K562 (cell line): ENCODE results near the gene THSD8. TPM values are rescaled to one million over a fixed set of nuclear protein-coding genes. Genes with fewer than 3 reads are reported as not detected.

ENCODE experiments used
- CREB1 ChIP-seq, 2 experiments: sonication (generic) in 1 of 2; formaldehyde crosslinking in 1 of 2; IDR thresholded peaks; 2 replicates each; pipeline versions ENCODE4 v1.6.1 to v1.8.0; 2012 to 2022; ENCODE audit warnings: inconsistent platforms in 1 of 2, mild to moderate bottlenecking in 1 of 2, missing genetic modification reagents in 1 of 2, moderate library complexity in 1 of 2
- DDX20 ChIP-seq: fragments of 450-650 bp; IDR thresholded peaks from 2 replicates; pipeline ENCODE4 v1.6.1; 2016; ENCODE audit warnings: missing genetic modification characterization, low read depth, mild to moderate bottlenecking, missing compliant biosample characterization, moderate library complexity
- FIP1L1 ChIP-seq: fragments of 200-400 bp; formaldehyde crosslinking; IDR thresholded peaks from 2 replicates; pipeline ENCODE4 v1.6.1; 2018; ENCODE audit warnings: mild to moderate bottlenecking, low read depth, low read length; ENCODE audit not compliant: poor library complexity, severe bottlenecking
- FOXJ3 ChIP-seq: sonication (generic); formaldehyde crosslinking; IDR thresholded peaks from 2 replicates; pipeline ENCODE4 v1.4.0; 2020; ENCODE audit warnings: mild to moderate bottlenecking, missing genetic modification reagents
- GTF2A2 ChIP-seq: IDR thresholded peaks from 2 replicates; pipeline ENCODE4 v1.6.1; 2016; ENCODE audit warnings: mild to moderate bottlenecking, missing genetic modification characterization, missing compliant biosample characterization
- IRF1 ChIP-seq: sonication (generic); formaldehyde crosslinking; IDR thresholded peaks from 2 replicates; pipeline ENCODE4 v1.8.0; 2022; ENCODE audit warnings: missing genetic modification reagents, mild to moderate bottlenecking, borderline replicate concordance
- MTA2 ChIP-seq: fragments of 450-650 bp; IDR thresholded peaks from 2 replicates; pipeline ENCODE4 v1.6.1; 2016; ENCODE audit warnings: low read depth
- MXD1 ChIP-seq: fragments of 250-450 bp; sonication (Bioruptor Pico); IDR thresholded peaks from 2 replicates; pipeline ENCODE4 v1.8.0; 2021; ENCODE audit warnings: borderline replicate concordance, mild to moderate bottlenecking, moderate library complexity; ENCODE audit not compliant: poor library complexity, severe bottlenecking
- NFE2 ChIP-seq: IDR thresholded peaks from 2 replicates; pipeline ENCODE4 v1.6.1; 2014; ENCODE audit warnings: antibody characterized with exemption, low read depth
- POLR2AphosphoS5 ChIP-seq: IDR thresholded peaks from 2 replicates; pipeline ENCODE4 v1.6.1; 2011; ENCODE audit warnings: mild to moderate bottlenecking, low read depth, low read length, moderate library complexity; ENCODE audit not compliant: control insufficient read depth, insufficient read depth
- POLR3G ChIP-seq: IDR thresholded peaks from 2 replicates; pipeline ENCODE4 v1.6.1; 2011; ENCODE audit not compliant: insufficient read length, insufficient replicate concordance; ENCODE audit errors: extremely low read depth
- RUNX1 ChIP-seq: sonication (generic); IDR thresholded peaks from 2 replicates; pipeline ENCODE4 v1.6.1; 2016; ENCODE audit warnings: antibody characterized with exemption, low read depth
- SIN3A ChIP-seq, 2 experiments: fragments of 150-350 bp in 1 of 2; IDR thresholded peaks; 2 replicates each; pipeline ENCODE4 v1.6.1; 2011 to 2016; ENCODE audit warnings: borderline replicate concordance in 2 of 2, low read depth in 2 of 2, low read length in 2 of 2, mild to moderate bottlenecking in 2 of 2, moderate library complexity in 2 of 2; ENCODE audit not compliant: control insufficient read depth in 1 of 2
- SIN3B ChIP-seq: fragments of 450-650 bp; IDR thresholded peaks from 2 replicates; pipeline ENCODE4 v1.6.1; 2017; ENCODE audit warnings: low read depth, mild to moderate bottlenecking, moderate library complexity
- TAF15 ChIP-seq: fragments of 200-400 bp; formaldehyde crosslinking; IDR thresholded peaks from 2 replicates; pipeline ENCODE4 v1.6.1; 2017; ENCODE audit warnings: mild to moderate bottlenecking, low read depth, low read length, moderate library complexity
- TBL1XR1 ChIP-seq, 2 experiments: IDR thresholded peaks; 2 replicates each; pipeline ENCODE4 v1.6.1; 2012; ENCODE audit warnings: improper control_type of control experiment in 2 of 2, low read length in 2 of 2, mild to moderate bottlenecking in 1 of 2
- TFAP4 ChIP-seq: sonication (generic); formaldehyde crosslinking; IDR thresholded peaks from 2 replicates; pipeline ENCODE4 v1.8.0; 2022; ENCODE audit warnings: missing genetic modification reagents, mild to moderate bottlenecking, moderate library complexity, borderline replicate concordance
- U2AF2 ChIP-seq: fragments of 200-400 bp; formaldehyde crosslinking; optimal IDR thresholded peaks from 2 replicates; pipeline ENCODE3; 2017; ENCODE audit warnings: low read depth, mild to moderate bottlenecking, low read length
- ZNF143 ChIP-seq: sonication (generic); formaldehyde crosslinking; IDR thresholded peaks from 2 replicates; pipeline ENCODE4 v1.9.0; 2022; ENCODE audit warnings: mild to moderate bottlenecking, missing genetic modification reagents
- ZNF583 ChIP-seq: fragments of 250-450 bp; sonication (Bioruptor Pico); IDR thresholded peaks from 2 replicates; pipeline ENCODE4 v1.4.0; 2020
- polyA plus RNA-seq, 8 experiments: library from polyadenylated mRNA; depleted of rRNA in 4 of 8; stranded (reverse) in 5 of 8; unstranded in 3 of 8; fragments of >200 nt; fragmentation: Nextera tagmentation in 2 of 8; fragmentation: Illumina TruSeq in 1 of 8; extraction: Ambion mirVana in 2 of 8; extraction: Trizol in 1 of 8; gene quantifications; 2 replicates each; pipeline versions ENCODE4 v1.2.1 to v1.2.3, GENCODE V29; 2011 to 2014; ENCODE audit warnings: inconsistent platforms in 1 of 8, missing spikeins in 1 of 8
- total RNA-seq, 7 experiments: library from RNA; depleted of rRNA in 6 of 7; stranded (reverse); fragments of >200 nt in 6 of 7; fragmentation: Illumina TruSeq in 2 of 7; extraction: Trizol in 2 of 7; gene quantifications; 2 replicates each; pipeline versions ENCODE4 v1.2.1 to v1.2.3, GENCODE V29; 2011 to 2021; ENCODE audit warnings: low replicate concordance in 1 of 7
- TF ChIP-seq, protein P1 (sequence below): fragments of 450-650 bp; IDR thresholded peaks from 2 replicates; pipeline ENCODE4 v1.6.1; 2016; ENCODE audit warnings: mild to moderate bottlenecking

The THSD8 gene
- total and polyA plus RNA-seq, 9 of the 15 experiments (the other 6 are each of a cell fraction or from before 2014, with no cell fraction given) = 8.4 to 42.4 (median 19.9) TPM; not detected in 2

GRCh38 chr19:12793290-12794195, 8.3 kb upstream of the THSD8 start (continued):
- TF ChIP-seq CREB1 (IDR thresholded peaks at IDR 0.05) (peak; percentile 86), CREB1 (CRISPR knock-in tag; IDR thresholded peaks at IDR 0.05) (peak; percentile 88), TFAP4 (CRISPR knock-in tag) (peak; percentile 48; the same call in 1 of the 2 replicates), NFE2 (peak; percentile 24; the same call in 1 of the 2 replicates), FIP1L1 (peak; percentile 100), MTA2 (no peak), SIN3B (no peak), MXD1 (CRISPR knock-in tag) (no peak), IRF1 (no peak), TAF15 (no peak; the same call in 1 of the 2 replicates), POLR3G (no peak), DDX20 (tag) (no peak), GTF2A2 (tag) (no peak), ZNF143 (CRISPR knock-in tag) (no peak), U2AF2 (no peak), TBL1XR1 (IDR thresholded peaks at IDR 0.05; ENCODE audit: low read length in 2 of 2) (peak in 1 of 2 experiments; percentile 17; a peak in 2 of 4 replicates), RUNX1 (no peak), ZNF583 (no peak), SIN3A (IDR thresholded peaks at IDR 0.05; ENCODE audit: borderline replicate concordance in 2 of 2, control insufficient read depth in 1 of 2, low read depth in 2 of 2, low read length in 2 of 2) (peak; percentile 80 to 93; a peak in 2 of 4 replicates), POLR2AphosphoS5 (peak; percentile 78), FOXJ3 (CRISPR knock-in tag) (no peak)
- TF ChIP-seq, protein P1, sequence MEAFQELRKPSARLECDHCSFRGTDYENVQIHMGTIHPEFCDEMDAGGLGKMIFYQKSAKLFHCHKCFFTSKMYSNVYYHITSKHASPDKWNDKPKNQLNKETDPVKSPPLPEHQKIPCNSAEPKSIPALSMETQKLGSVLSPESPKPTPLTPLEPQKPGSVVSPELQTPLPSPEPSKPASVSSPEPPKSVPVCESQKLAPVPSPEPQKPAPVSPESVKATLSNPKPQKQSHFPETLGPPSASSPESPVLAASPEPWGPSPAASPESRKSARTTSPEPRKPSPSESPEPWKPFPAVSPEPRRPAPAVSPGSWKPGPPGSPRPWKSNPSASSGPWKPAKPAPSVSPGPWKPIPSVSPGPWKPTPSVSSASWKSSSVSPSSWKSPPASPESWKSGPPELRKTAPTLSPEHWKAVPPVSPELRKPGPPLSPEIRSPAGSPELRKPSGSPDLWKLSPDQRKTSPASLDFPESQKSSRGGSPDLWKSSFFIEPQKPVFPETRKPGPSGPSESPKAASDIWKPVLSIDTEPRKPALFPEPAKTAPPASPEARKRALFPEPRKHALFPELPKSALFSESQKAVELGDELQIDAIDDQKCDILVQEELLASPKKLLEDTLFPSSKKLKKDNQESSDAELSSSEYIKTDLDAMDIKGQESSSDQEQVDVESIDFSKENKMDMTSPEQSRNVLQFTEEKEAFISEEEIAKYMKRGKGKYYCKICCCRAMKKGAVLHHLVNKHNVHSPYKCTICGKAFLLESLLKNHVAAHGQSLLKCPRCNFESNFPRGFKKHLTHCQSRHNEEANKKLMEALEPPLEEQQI = no peak
